Endothelial cell of umbilical vein (primary cell): ENCODE measurements around the gene GAS7. TPM values are rescaled to one million over a fixed set of nuclear protein-coding genes. Genes with fewer than 3 reads are reported as not detected.

Experiments used
- BruUV-seq: library from RNA; stranded (reverse); fragments of 400-500 nt; replicated peaks from 2 replicates; lab custom pipeline; 2021; lab: Mats Ljungman, UMichigan
- CTCF ChIA-PET: fragments of 300-600, 350-600 bp; sonication (Branson Sonifier 250); formaldehyde crosslinking; loops from one replicate; lab custom pipeline; 2021; ENCODE audit warnings: antibody characterized with exemption, inconsistent platforms; lab: Charles Lee
- POLR2A ChIA-PET: fragments of 300-600, 350-600 bp; sonication (Branson Sonifier 250); formaldehyde crosslinking; loops from one replicate; lab custom pipeline; 2021; ENCODE audit warnings: antibody characterized with exemption, inconsistent platforms; lab: Charles Lee
- DNase-seq: peaks from one replicate; pipeline ENCODE4 v3.0.0-alpha.2; 2011; ENCODE audit warnings: low read depth, low spot score
- FAIRE-seq: peaks from 2 replicates; lab custom pipeline; 2011; peaks lifted over from hg19 to GRCh38; lab: Jason Lieb, UNC
- H2AFZ ChIP-seq: 2 replicates; pipeline ENCODE4 v1.6.0; 2012; ENCODE audit warnings: low read depth, low read length, control low read depth, inconsistent platforms
- H3K27ac ChIP-seq: 2 replicates; pipeline ENCODE4 v1.5.1; 2011; ENCODE audit warnings: low read depth, mild to moderate bottlenecking, control low read depth, low read length, moderate library complexity; ENCODE audit not compliant: insufficient read depth
- H3K27me3 ChIP-seq, 2 experiments: 2 replicates each; pipeline versions ENCODE4 v1.6.0 to v1.6.1; 2011; ENCODE audit warnings: low read length in 2 of 2, mixed read lengths in 1 of 2; ENCODE audit not compliant: control insufficient read depth in 2 of 2, insufficient read depth in 2 of 2
- H3K36me3 ChIP-seq, 2 experiments: 2 replicates in 1 of 2; 3 replicates in 1 of 2; pipeline ENCODE4 v1.5.1; 2011; ENCODE audit warnings: low read length in 2 of 2, mild to moderate bottlenecking in 1 of 2, moderate library complexity in 1 of 2; ENCODE audit not compliant: control insufficient read depth in 2 of 2, insufficient read depth in 2 of 2; ENCODE audit errors: extremely low read depth in 1 of 2
- H3K4me1 ChIP-seq: 3 replicates; pipeline ENCODE4 v1.5.1; 2011; ENCODE audit warnings: mild to moderate bottlenecking, low read length; ENCODE audit not compliant: control insufficient read depth, insufficient read depth; ENCODE audit errors: extremely low read depth
- H3K4me2 ChIP-seq: 2 replicates; pipeline ENCODE4 v1.6.1; 2011; ENCODE audit warnings: low read length, control low read depth, mixed read lengths; ENCODE audit not compliant: insufficient read depth
- H3K4me3 ChIP-seq, 3 experiments: fragments of 200-600 bp in 1 of 3; sonication (generic), shearing (Covaris generic) in 1 of 3; replicated peaks in 1 of 3; 2 replicates each; pipeline ENCODE4 v1.5.1; 2011 to 2016; ENCODE audit warnings: control low read depth in 3 of 3, low read length in 3 of 3, mild to moderate bottlenecking in 2 of 3, inconsistent platforms in 1 of 3, low read depth in 1 of 3, moderate library complexity in 1 of 3; ENCODE audit not compliant: insufficient read depth in 1 of 3
- H3K79me2 ChIP-seq: 2 replicates; pipeline ENCODE4 v1.6.0; 2012; ENCODE audit warnings: low read length, inconsistent platforms; ENCODE audit not compliant: control insufficient read depth, insufficient read depth
- H3K9ac ChIP-seq: replicated peaks from 2 replicates; pipeline ENCODE3; 2011; ENCODE audit warnings: low read length, control low read depth; ENCODE audit not compliant: insufficient read depth; ENCODE audit errors: extremely low read depth
- H3K9me1 ChIP-seq: replicated peaks from 3 replicates; pipeline ENCODE4 v1.6.0; 2011; ENCODE audit warnings: mild to moderate bottlenecking, low read length; ENCODE audit not compliant: control insufficient read depth, insufficient read depth; ENCODE audit errors: extremely low read depth
- H3K9me3 ChIP-seq: replicated peaks from 2 replicates; pipeline ENCODE4 v1.5.1; 2012; ENCODE audit warnings: low read length, inconsistent platforms; ENCODE audit not compliant: control insufficient read depth, insufficient read depth
- H4K20me1 ChIP-seq: replicated peaks from 2 replicates; pipeline ENCODE3; 2011; ENCODE audit warnings: mild to moderate bottlenecking, low read length; ENCODE audit not compliant: control insufficient read depth, insufficient read depth; ENCODE audit errors: extremely low read depth
- EZH2 ChIP-seq: IDR thresholded peaks from 2 replicates; pipeline ENCODE4 v1.6.1; 2012; ENCODE audit warnings: borderline replicate concordance, low read depth, mild to moderate bottlenecking, moderate library complexity, low read length, inconsistent platforms; ENCODE audit not compliant: severe bottlenecking
- FOS ChIP-seq: IDR thresholded peaks from 2 replicates; pipeline ENCODE4 v1.6.1; 2011; ENCODE audit warnings: mild to moderate bottlenecking, low read length, moderate library complexity, borderline replicate concordance; ENCODE audit not compliant: insufficient read depth
- GATA2 ChIP-seq: IDR thresholded peaks from 2 replicates; pipeline ENCODE4 v1.7.0; 2011; ENCODE audit warnings: low read depth, mild to moderate bottlenecking, moderate library complexity, mixed read lengths, low read length; ENCODE audit not compliant: insufficient read length, insufficient read depth
- JUN ChIP-seq: IDR thresholded peaks from 2 replicates; pipeline ENCODE4 v1.6.1; 2011; ENCODE audit warnings: borderline replicate concordance, low read depth; ENCODE audit not compliant: insufficient read length, insufficient read depth
- MAX ChIP-seq: IDR thresholded peaks from 2 replicates; pipeline ENCODE4 v1.6.1; 2011; ENCODE audit not compliant: insufficient read depth, insufficient read length
- MYC ChIP-seq: IDR thresholded peaks from one replicate; pipeline ENCODE4 v1.6.1; 2011; ENCODE audit warnings: mild to moderate bottlenecking, low read depth, low read length
- POLR2A ChIP-seq: IDR thresholded peaks from 2 replicates; pipeline ENCODE4 v1.6.1; 2012; ENCODE audit warnings: low read depth, mild to moderate bottlenecking, control low read depth, low read length
- POLR2AphosphoS5 ChIP-seq: IDR thresholded peaks from 2 replicates; pipeline ENCODE4 v1.6.1; 2012; ENCODE audit warnings: low read depth, mild to moderate bottlenecking, control low read depth, low read length, moderate library complexity; ENCODE audit not compliant: insufficient read depth
- dilution Hi-C: fragments of 300-500 bp; cut with MboI; formaldehyde crosslinking; loops from one replicate; pipeline ENCODE4 v1.15.0; 2019; ENCODE audit warnings: low sequenced_read_pairs; ENCODE audit not compliant: extremely low pct_ligation_motif_present
- intact Hi-C: fragments of 100-400 bp; cut with micrococcal nuclease; formaldehyde crosslinking; loops from one replicate; pipeline ENCODE4 v1.10.0; 2022
- polyA plus RNA-seq, 4 experiments: library from polyadenylated mRNA; depleted of rRNA in 3 of 4; stranded (reverse) in 3 of 4; unstranded in 1 of 4; fragments of >200 nt; gene quantifications; 2 replicates each; pipeline versions ENCODE4 v1.2.1 to v1.2.3, GENCODE V29; 2011 to 2012; ENCODE audit warnings: missing spikeins in 1 of 4
- total RNA-seq: library from RNA; stranded (reverse); gene quantifications from 2 replicates; pipeline ENCODE4 v1.2.3, GENCODE V29; 2021
- TF ChIP-seq, protein P1 (sequence below), 2 donors: IDR thresholded peaks; 1 replicate in 1 of 2; 2 replicates in 1 of 2; pipeline ENCODE4 v1.5.1; 2011; ENCODE audit warnings: low read length in 2 of 2, mild to moderate bottlenecking in 2 of 2, moderate library complexity in 2 of 2, control low read depth in 1 of 2, inconsistent platforms in 1 of 2, low read depth in 1 of 2; ENCODE audit not compliant: insufficient read depth in 1 of 2; ENCODE audit errors: extremely low read depth in 1 of 2

The GAS7 gene
- total and polyA plus RNA-seq, 2 donors (not counting 3 experiments of a cell fraction or from before 2014, with no cell fraction given), result not detected

DNA sequence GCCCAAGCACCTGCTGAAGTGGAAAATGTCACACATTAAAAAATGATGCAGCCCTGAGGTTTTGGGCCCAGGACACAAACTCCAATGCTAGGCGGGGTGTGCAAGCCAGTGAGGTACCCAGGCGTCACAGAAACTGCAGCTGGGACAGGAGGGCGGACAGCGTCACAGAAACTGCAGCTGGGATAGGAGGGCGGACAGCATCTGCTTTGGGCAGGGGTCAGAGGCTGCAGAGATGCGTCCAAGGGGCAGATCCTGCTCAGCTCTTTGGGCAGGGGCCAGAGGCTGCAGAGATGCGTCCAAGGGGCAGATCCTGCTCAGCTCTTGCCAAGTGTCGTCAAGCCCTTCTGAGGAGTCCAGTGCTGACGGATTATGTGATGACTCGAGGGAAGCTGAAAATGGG lies 249.5 kb downstream of the GAS7 start:
- peaks cover 9% of the 10 kb centered on the region for H3K9me3 ChIP-seq
- dilution Hi-C loops (no loop called here), intact Hi-C loops (no loop called here)
- TF ChIP-seq MAX (no peak), MYC (no peak), POLR2AphosphoS5 (no peak), EZH2 (no peak), JUN (no peak), FOS (no peak), GATA2 (no peak), POLR2A (no peak)
- TF ChIP-seq, protein P1, sequence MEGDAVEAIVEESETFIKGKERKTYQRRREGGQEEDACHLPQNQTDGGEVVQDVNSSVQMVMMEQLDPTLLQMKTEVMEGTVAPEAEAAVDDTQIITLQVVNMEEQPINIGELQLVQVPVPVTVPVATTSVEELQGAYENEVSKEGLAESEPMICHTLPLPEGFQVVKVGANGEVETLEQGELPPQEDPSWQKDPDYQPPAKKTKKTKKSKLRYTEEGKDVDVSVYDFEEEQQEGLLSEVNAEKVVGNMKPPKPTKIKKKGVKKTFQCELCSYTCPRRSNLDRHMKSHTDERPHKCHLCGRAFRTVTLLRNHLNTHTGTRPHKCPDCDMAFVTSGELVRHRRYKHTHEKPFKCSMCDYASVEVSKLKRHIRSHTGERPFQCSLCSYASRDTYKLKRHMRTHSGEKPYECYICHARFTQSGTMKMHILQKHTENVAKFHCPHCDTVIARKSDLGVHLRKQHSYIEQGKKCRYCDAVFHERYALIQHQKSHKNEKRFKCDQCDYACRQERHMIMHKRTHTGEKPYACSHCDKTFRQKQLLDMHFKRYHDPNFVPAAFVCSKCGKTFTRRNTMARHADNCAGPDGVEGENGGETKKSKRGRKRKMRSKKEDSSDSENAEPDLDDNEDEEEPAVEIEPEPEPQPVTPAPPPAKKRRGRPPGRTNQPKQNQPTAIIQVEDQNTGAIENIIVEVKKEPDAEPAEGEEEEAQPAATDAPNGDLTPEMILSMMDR (IDR thresholded peaks at IDR 0.05; ENCODE audit: extremely low read depth in 1 of 2, insufficient read depth in 1 of 2, low read depth in 1 of 2, low read length in 2 of 2), result no peak
- FAIRE-seq (no peak), DNase-seq (no peak)
- ChIA-PET POLR2A (no interaction called here), CTCF (no interaction called here)
- no peak overlapping the region for H3K9ac ChIP-seq
- no peaks in the 10 kb centered on the region for H3K9me1 ChIP-seq
- H2AFZ ChIP-seq, result no peak overlapping the region
- H3K27me3 ChIP-seq, result no peaks in the 10 kb centered on the region
- no TSS peak for BruUV-seq
- H3K36me3 ChIP-seq, result no peaks in the 10 kb centered on the region
- no peaks in the 10 kb centered on the region for H4K20me1 ChIP-seq
- no peak overlapping the region for H3K27ac ChIP-seq
- no peak overlapping the region for H3K4me2 ChIP-seq
- H3K4me1 ChIP-seq, result no peaks in the 10 kb centered on the region
- no peak overlapping the region for H3K4me3 ChIP-seq
- no peaks in the 10 kb centered on the region for H3K79me2 ChIP-seq
